B cell (primary cell): ENCODE data around the gene CORO2B. TPM values are rescaled to one million over a fixed set of nuclear protein-coding genes. Genes with fewer than 3 reads are reported as not detected.

Source experiments
- ATAC-seq: fragments of 200-7000 bp; cut with Tn5 transposase; one replicate; pipeline ENCODE4 v1.10.0; 2021; ENCODE audit warnings: low read depth, mild to moderate bottlenecking, moderate number of reproducible peaks, moderate library complexity
- CTCF ChIA-PET: fragments of 350-600 bp; sonication (Branson Sonifier 250); formaldehyde crosslinking; loops from one replicate; lab custom pipeline; 2021; ENCODE audit warnings: antibody characterized with exemption, inconsistent platforms; lab: Charles Lee
- POLR2A ChIA-PET: fragments of 350-600 bp; sonication (Branson Sonifier 250); formaldehyde crosslinking; loops from one replicate; lab custom pipeline; 2021; ENCODE audit warnings: antibody characterized with exemption; lab: Charles Lee
- DNase-seq: peaks from one replicate; pipeline ENCODE4 v3.0.0; 2013
- H2AFZ ChIP-seq: 2 replicates; pipeline ENCODE4 v1.6.1; 2012; ENCODE audit warnings: mild to moderate bottlenecking, low read depth, low read length; ENCODE audit not compliant: insufficient read depth, poor library complexity, severe bottlenecking
- H3K27ac ChIP-seq, 2 donors: 1 replicate in 1 of 2; 2 replicates in 1 of 2; pipeline ENCODE4 v1.5.1; 2012 to 2013; ENCODE audit warnings: low read length in 2 of 2, mild to moderate bottlenecking in 2 of 2, moderate library complexity in 1 of 2
- H3K27me3 ChIP-seq, 4 experiments: fragments of 200-600 bp in 1 of 4; sonication (generic) in 1 of 4; replicated peaks in 1 of 4; 1 replicate in 2 of 4; 2 replicates in 2 of 4; pipeline versions ENCODE4 v1.6.1 to v1.7.0; 2013 to 2016; ENCODE audit warnings: low read length in 3 of 4, mild to moderate bottlenecking in 2 of 4, mixed read lengths in 1 of 4, moderate library complexity in 1 of 4; ENCODE audit not compliant: insufficient read depth in 4 of 4, control insufficient read depth in 3 of 4; ENCODE audit errors: control extremely low read depth in 1 of 4
- H3K36me3 ChIP-seq, 2 experiments: replicated peaks in 1 of 2; 1 replicate in 1 of 2; 2 replicates in 1 of 2; pipeline versions ENCODE4 v1.6.1 to v1.7.1; 2013; ENCODE audit warnings: low read length in 1 of 2; ENCODE audit not compliant: insufficient read depth in 2 of 2, control insufficient read depth in 1 of 2; ENCODE audit errors: control extremely low read depth in 1 of 2, extremely low read depth in 1 of 2
- H3K4me1 ChIP-seq, 2 donors: fragments of 200-600 bp in 1 of 2; sonication (generic) in 1 of 2; 1 replicate in 1 of 2; 2 replicates in 1 of 2; pipeline versions ENCODE4 v1.5.1 to v1.6.1; 2013 to 2017; ENCODE audit warnings: low read length in 2 of 2; ENCODE audit not compliant: control insufficient read depth in 2 of 2, insufficient read depth in 2 of 2
- H3K4me2 ChIP-seq: replicated peaks from 2 replicates; pipeline ENCODE3; 2012; ENCODE audit warnings: mild to moderate bottlenecking, low read depth, low read length; ENCODE audit not compliant: poor library complexity, severe bottlenecking
- H3K4me3 ChIP-seq, 5 experiments: fragments of 200-600 bp in 1 of 5; sonication (generic) in 1 of 5; 1 replicate in 3 of 5; 2 replicates in 2 of 5; pipeline versions ENCODE4 v1.5.1 to v1.7.0; 2011 to 2016; ENCODE audit warnings: low read length in 4 of 5, mild to moderate bottlenecking in 4 of 5, low read depth in 2 of 5, control low read depth in 1 of 5, moderate library complexity in 1 of 5; ENCODE audit not compliant: insufficient read depth in 1 of 5; ENCODE audit errors: control extremely low read depth in 1 of 5, extremely low read depth in 1 of 5
- H3K79me2 ChIP-seq: fragments of 200-600 bp; sonication (generic); one replicate; pipeline ENCODE4 v1.6.0; 2016; ENCODE audit warnings: low read length; ENCODE audit not compliant: control insufficient read depth, insufficient read depth
- H3K9ac ChIP-seq: fragments of 200-600 bp; sonication (generic); 2 replicates; pipeline ENCODE4 v1.6.1; 2017; ENCODE audit warnings: mild to moderate bottlenecking, low read length, moderate library complexity
- H3K9me3 ChIP-seq, 3 donors: one replicate each; pipeline versions ENCODE4 v1.6.1 to v1.7.1; 2013; ENCODE audit warnings: low read length in 2 of 3; ENCODE audit not compliant: control insufficient read depth in 2 of 3, insufficient read depth in 1 of 3; ENCODE audit errors: control extremely low read depth in 1 of 3
- H4K20me1 ChIP-seq: 2 replicates; pipeline ENCODE4 v1.6.0; 2012; ENCODE audit warnings: mild to moderate bottlenecking, low read length; ENCODE audit not compliant: insufficient read depth, control insufficient read depth, poor library complexity, severe bottlenecking
- H3K27ac Mint-ChIP-seq: one replicate; pipeline ENCODE4 v1.8.0; 2021; ENCODE audit warnings: mixed read lengths
- H3K27me3 Mint-ChIP-seq: one replicate; pipeline ENCODE4 v1.8.0; 2021; ENCODE audit warnings: mixed read lengths
- H3K4me1 Mint-ChIP-seq: one replicate; pipeline ENCODE4 v1.8.0; 2021; ENCODE audit warnings: mixed read lengths
- H3K4me3 Mint-ChIP-seq: one replicate; pipeline ENCODE4 v1.8.0; 2021; ENCODE audit warnings: mixed read lengths
- H3K9me3 Mint-ChIP-seq: one replicate; pipeline ENCODE4 v1.8.0; 2022; ENCODE audit warnings: mixed read lengths; ENCODE audit not compliant: insufficient read depth
- EZH2 ChIP-seq: IDR thresholded peaks from 2 replicates; pipeline ENCODE4 v1.6.1; 2012; ENCODE audit warnings: borderline replicate concordance, low read depth, mild to moderate bottlenecking, moderate library complexity, low read length; ENCODE audit not compliant: insufficient read depth, poor library complexity, severe bottlenecking
- WGBS: methylation state at CpG from one replicate; pipeline ENCODE4 v1.1.5; 2013; ENCODE audit warnings: missing lambda C conversion rate; ENCODE audit not compliant: insufficient coverage; 5-methylcytosine and 5-hydroxymethylcytosine counted together
- intact Hi-C: fragments of 100-400 bp; cut with micrococcal nuclease; formaldehyde crosslinking; loops from one replicate; pipeline ENCODE4 v1.10.0; 2022
- polyA plus RNA-seq: library from polyadenylated mRNA; depleted of rRNA; stranded (reverse); fragments of >200 nt; gene quantifications from 2 replicates; pipeline ENCODE4 v1.2.3, GENCODE V29; 2012
- total RNA-seq, 2 donors: library from RNA; stranded (reverse); fragments of 120-200 nt in 1 of 2; gene quantifications; 1 replicate in 1 of 2; 2 replicates in 1 of 2; pipeline versions ENCODE4 v1.2.3 to v1.2.4, GENCODE V29; 2013 to 2022
- TF ChIP-seq, protein P1 (sequence below): fragments of 200-600 bp; IDR thresholded peaks from one replicate; pipeline ENCODE4 v1.8.0; 2022; ENCODE audit warnings: antibody characterized with exemption, mild to moderate bottlenecking

The CORO2B gene
- total and polyA plus RNA-seq, 2 donors (not counting 1 experiment from before 2014, with no cell fraction given): 9.5 to 11.3 TPM

DNA sequence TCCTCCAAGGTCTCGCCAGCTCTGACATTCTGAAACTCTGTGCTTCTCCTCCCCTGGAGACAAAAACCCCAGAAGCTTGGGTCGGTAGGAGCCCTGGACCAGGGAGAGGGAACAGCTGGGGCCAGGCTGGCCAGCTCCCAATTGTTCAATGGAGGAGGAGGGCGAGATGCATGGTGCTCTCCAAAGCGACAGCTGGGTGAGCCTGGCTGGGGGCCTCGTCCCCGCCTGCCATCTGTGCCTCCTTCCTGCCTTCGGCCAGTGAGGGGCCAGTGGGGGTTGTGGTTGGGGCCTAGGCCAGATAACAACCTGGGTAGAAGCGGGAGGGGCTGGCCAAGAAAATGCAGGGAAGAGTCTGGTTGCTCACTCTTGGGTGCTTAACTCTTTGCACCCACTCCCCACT lies 79.4 kb downstream of the CORO2B start:
- Histone ChIP-seq H2AFZ (no peak overlapping the region), H3K27ac (no peak overlapping the region), H3K79me2 (no peaks in the 10 kb centered on the region), H3K4me2 (no peak overlapping the region), H3K9ac (no peak overlapping the region), H3K4me1 (no peaks in the 10 kb centered on the region), H3K9me3 (no peaks in the 10 kb centered on the region), H3K4me3 (no peak overlapping the region), H3K36me3 (no peaks in the 10 kb centered on the region), H3K27me3 (no peaks in the 10 kb centered on the region), H4K20me1 (no peaks in the 10 kb centered on the region)
- WGBS: 22% methylated on average over 7 of the region's 8 CpGs
- DNase-seq (no peak), ATAC-seq (no peak)
- intact Hi-C loops: no loop called here
- Mint-ChIP-seq H3K27me3 (no peaks in the 10 kb centered on the region), H3K4me1 (no peaks in the 10 kb centered on the region), H3K9me3 (no peaks in the 10 kb centered on the region), H3K4me3 (no peak overlapping the region), H3K27ac (no peak overlapping the region)
- POLR2A ChIA-PET: no interaction called here
- TF ChIP-seq EZH2: no peak
- TF ChIP-seq, protein P1, sequence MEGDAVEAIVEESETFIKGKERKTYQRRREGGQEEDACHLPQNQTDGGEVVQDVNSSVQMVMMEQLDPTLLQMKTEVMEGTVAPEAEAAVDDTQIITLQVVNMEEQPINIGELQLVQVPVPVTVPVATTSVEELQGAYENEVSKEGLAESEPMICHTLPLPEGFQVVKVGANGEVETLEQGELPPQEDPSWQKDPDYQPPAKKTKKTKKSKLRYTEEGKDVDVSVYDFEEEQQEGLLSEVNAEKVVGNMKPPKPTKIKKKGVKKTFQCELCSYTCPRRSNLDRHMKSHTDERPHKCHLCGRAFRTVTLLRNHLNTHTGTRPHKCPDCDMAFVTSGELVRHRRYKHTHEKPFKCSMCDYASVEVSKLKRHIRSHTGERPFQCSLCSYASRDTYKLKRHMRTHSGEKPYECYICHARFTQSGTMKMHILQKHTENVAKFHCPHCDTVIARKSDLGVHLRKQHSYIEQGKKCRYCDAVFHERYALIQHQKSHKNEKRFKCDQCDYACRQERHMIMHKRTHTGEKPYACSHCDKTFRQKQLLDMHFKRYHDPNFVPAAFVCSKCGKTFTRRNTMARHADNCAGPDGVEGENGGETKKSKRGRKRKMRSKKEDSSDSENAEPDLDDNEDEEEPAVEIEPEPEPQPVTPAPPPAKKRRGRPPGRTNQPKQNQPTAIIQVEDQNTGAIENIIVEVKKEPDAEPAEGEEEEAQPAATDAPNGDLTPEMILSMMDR: no peak
- CTCF ChIA-PET: interaction anchor here (0.8 kb wide), 1 partner anchor 16 kb away, joined by 3 read pairs; no protein-coding TSS in a partner anchor

DNA sequence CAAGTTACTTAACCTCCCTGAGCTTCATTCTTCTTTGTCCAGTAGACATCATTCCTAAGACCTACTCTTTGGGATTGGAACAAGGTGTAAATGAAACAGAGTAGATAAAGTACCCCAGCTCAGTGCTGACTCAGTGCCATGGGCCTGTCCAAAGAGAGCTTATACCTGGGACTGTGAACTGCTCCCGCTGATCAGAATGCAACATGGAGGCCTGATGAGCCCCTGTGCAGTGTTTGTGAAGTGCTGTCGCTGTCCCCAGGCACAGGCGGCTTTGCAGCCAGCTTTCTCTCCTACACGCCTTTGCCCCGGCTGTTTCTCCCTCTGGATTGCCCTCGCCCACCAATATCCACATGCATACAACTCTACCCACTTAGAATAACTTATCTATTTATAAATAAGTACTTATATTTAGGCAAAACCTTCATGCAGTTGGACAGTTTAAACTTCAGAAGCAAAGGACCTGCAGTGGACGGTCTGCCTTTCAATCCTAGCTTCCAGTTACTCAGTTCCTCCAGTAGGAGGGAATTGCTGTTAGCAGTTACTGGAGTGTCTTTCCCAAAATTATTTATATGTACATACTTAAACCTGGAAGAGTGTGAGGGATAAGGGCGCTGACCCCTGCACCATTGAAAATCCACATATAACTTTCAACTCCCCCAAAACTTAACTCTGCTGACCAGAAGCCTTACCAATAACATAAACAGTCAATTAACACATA lies 80.0 kb downstream of the CORO2B start:
- H4K20me1 ChIP-seq: no peaks in the 10 kb centered on the region
- no peaks in the 10 kb centered on the region for H3K27me3 ChIP-seq
- POLR2A ChIA-PET: no interaction called here
- H3K4me2 ChIP-seq: no peak overlapping the region
- Mint-ChIP-seq H3K9me3 (no peaks in the 10 kb centered on the region), H3K27me3 (no peaks in the 10 kb centered on the region), H3K27ac (no peak overlapping the region), H3K4me3 (no peak overlapping the region), H3K4me1 (no peaks in the 10 kb centered on the region)
- H3K79me2 ChIP-seq: no peaks in the 10 kb centered on the region
- H3K36me3 ChIP-seq: no peaks in the 10 kb centered on the region
- H3K9me3 ChIP-seq: no peaks in the 10 kb centered on the region
- no peak overlapping the region for H3K4me3 ChIP-seq
- H3K4me1 ChIP-seq: no peaks in the 10 kb centered on the region
- H3K9ac ChIP-seq: no peak overlapping the region
- no peak for DNase-seq
- no peak for ATAC-seq
- CTCF ChIA-PET: no interaction called here
- 95% methylated on average over 3 of the region's 8 CpGs for WGBS
- no peak overlapping the region for H2AFZ ChIP-seq
- intact Hi-C loops: no loop called here
- no peak overlapping the region for H3K27ac ChIP-seq
- no peak for TF ChIP-seq EZH2
- TF ChIP-seq, protein P1: no peak
